HL-60 (cell line): ENCODE results near the gene EPHA4.

ENCODE experiments used
- GABPA ChIP-seq: IDR thresholded peaks from 2 replicates; pipeline ENCODE4 v1.6.1; 2012; ENCODE audit warnings: low read depth
- POLR2AphosphoS5 ChIP-seq: IDR thresholded peaks from 2 replicates; pipeline ENCODE4 v1.6.1; 2012; ENCODE audit warnings: low read depth
- SPI1 ChIP-seq: IDR thresholded peaks from 2 replicates; pipeline ENCODE4 v1.6.1; 2012; ENCODE audit warnings: low read depth, mild to moderate bottlenecking, borderline replicate concordance
- TF ChIP-seq, protein P1 (sequence below): IDR thresholded peaks from one replicate; pipeline ENCODE4 v1.5.1; 2011; ENCODE audit warnings: low read length, control low read depth, inconsistent platforms; ENCODE audit not compliant: insufficient read depth
- TF ChIP-seq, protein P2 (sequence below): IDR thresholded peaks from 2 replicates; pipeline ENCODE4 v1.6.1; 2012; ENCODE audit warnings: low read depth; ENCODE audit not compliant: insufficient replicate concordance

DNA sequence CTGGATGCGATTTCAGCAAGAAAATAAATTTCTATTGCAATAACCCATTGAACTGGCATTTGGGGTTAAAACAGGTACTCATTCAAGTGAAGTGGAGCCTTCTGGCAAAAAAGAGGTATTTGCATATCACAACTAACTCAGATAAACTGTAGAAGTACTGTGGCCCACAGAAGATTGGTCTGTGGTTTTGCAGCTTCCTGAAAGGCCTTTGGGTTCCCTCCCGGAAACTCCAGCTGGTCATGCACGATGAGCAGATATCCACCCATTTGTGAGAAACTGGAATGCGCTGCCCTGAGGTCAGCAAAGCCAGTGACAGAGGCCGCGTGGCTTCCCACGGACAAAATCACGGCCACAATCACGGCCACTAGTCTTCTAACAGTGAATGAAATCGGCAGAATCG is 106.3 kb downstream of the EPHA4 start:
- TF ChIP-seq, protein P1, sequence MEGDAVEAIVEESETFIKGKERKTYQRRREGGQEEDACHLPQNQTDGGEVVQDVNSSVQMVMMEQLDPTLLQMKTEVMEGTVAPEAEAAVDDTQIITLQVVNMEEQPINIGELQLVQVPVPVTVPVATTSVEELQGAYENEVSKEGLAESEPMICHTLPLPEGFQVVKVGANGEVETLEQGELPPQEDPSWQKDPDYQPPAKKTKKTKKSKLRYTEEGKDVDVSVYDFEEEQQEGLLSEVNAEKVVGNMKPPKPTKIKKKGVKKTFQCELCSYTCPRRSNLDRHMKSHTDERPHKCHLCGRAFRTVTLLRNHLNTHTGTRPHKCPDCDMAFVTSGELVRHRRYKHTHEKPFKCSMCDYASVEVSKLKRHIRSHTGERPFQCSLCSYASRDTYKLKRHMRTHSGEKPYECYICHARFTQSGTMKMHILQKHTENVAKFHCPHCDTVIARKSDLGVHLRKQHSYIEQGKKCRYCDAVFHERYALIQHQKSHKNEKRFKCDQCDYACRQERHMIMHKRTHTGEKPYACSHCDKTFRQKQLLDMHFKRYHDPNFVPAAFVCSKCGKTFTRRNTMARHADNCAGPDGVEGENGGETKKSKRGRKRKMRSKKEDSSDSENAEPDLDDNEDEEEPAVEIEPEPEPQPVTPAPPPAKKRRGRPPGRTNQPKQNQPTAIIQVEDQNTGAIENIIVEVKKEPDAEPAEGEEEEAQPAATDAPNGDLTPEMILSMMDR = no peak
- TF ChIP-seq POLR2AphosphoS5 = no peak
- TF ChIP-seq, protein P2, sequence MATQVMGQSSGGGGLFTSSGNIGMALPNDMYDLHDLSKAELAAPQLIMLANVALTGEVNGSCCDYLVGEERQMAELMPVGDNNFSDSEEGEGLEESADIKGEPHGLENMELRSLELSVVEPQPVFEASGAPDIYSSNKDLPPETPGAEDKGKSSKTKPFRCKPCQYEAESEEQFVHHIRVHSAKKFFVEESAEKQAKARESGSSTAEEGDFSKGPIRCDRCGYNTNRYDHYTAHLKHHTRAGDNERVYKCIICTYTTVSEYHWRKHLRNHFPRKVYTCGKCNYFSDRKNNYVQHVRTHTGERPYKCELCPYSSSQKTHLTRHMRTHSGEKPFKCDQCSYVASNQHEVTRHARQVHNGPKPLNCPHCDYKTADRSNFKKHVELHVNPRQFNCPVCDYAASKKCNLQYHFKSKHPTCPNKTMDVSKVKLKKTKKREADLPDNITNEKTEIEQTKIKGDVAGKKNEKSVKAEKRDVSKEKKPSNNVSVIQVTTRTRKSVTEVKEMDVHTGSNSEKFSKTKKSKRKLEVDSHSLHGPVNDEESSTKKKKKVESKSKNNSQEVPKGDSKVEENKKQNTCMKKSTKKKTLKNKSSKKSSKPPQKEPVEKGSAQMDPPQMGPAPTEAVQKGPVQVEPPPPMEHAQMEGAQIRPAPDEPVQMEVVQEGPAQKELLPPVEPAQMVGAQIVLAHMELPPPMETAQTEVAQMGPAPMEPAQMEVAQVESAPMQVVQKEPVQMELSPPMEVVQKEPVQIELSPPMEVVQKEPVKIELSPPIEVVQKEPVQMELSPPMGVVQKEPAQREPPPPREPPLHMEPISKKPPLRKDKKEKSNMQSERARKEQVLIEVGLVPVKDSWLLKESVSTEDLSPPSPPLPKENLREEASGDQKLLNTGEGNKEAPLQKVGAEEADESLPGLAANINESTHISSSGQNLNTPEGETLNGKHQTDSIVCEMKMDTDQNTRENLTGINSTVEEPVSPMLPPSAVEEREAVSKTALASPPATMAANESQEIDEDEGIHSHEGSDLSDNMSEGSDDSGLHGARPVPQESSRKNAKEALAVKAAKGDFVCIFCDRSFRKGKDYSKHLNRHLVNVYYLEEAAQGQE = no peak
- no peak for TF ChIP-seq GABPA
- TF ChIP-seq SPI1 = no peak
